ENCODE measurements around the gene IL27RA.

DNA sequence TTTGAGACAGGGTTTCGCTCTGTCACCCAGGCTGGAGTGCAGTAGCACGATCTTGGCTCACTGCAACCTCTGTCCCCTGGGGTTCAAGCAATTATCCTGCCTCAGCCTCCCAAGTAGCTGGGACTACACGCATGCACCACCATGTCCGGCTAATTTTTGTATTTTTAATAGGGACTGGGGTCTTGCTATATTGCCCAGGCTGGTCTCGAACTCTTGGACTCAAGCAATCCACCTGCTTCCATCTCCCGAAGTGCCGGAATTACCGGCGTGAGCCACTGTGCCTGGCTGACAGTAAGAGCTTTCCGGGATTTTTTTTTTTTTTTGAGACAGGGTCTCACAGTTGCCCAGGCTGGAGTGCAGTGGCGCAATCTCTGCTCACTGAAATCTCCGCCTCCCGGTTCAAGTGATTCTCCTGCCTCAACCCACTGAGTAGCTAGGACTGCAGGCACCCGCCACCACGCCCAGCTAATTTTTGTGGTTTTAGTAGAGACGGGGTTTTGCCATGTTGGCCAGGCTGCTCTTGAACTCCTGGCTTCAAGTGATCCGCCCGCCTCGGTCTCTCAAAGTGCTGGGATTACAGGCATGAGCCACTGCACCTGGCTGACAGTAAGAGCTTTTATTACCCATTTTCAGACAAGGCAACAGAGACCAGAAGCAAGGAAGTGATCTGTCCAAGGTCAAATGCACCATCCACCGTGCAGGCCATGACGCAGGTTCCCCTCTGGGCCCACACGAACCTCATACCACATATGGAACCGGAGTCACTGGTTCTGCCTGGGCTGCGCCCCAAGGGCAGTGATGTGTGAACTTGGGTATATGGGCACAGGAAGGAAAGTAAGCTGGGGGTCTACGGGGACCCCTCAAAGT lies 46.5 kb upstream of the IL27RA start:
- TF ChIP-seq, protein P1, sequence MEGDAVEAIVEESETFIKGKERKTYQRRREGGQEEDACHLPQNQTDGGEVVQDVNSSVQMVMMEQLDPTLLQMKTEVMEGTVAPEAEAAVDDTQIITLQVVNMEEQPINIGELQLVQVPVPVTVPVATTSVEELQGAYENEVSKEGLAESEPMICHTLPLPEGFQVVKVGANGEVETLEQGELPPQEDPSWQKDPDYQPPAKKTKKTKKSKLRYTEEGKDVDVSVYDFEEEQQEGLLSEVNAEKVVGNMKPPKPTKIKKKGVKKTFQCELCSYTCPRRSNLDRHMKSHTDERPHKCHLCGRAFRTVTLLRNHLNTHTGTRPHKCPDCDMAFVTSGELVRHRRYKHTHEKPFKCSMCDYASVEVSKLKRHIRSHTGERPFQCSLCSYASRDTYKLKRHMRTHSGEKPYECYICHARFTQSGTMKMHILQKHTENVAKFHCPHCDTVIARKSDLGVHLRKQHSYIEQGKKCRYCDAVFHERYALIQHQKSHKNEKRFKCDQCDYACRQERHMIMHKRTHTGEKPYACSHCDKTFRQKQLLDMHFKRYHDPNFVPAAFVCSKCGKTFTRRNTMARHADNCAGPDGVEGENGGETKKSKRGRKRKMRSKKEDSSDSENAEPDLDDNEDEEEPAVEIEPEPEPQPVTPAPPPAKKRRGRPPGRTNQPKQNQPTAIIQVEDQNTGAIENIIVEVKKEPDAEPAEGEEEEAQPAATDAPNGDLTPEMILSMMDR (IDR thresholded peaks at IDR 0.05) = no peak
- no peak for TF ChIP-seq POLR2A (IDR thresholded peaks at IDR 0.05)

All from testis (tissue), 2 donors.